Peyer's patch (tissue), 4 donors: ENCODE results near the gene RPGRIP1.

Experiments
- CTCF ChIP-seq, 6 experiments: fragments of 450-650 bp in 4 of 6; fragments of 200-600 bp in 2 of 6; sonication (generic) in 1 of 6; IDR thresholded peaks; one replicate each; pipeline ENCODE4 v1.5.1; 2017 to 2019; ENCODE audit warnings: antibody characterized with exemption in 6 of 6, mild to moderate bottlenecking in 3 of 6, moderate library complexity in 1 of 6
- POLR2A ChIP-seq, 2 donors: fragments of 450-650 bp; IDR thresholded peaks; one replicate each; pipeline ENCODE4 v1.5.1; 2017; ENCODE audit warnings: antibody characterized with exemption in 2 of 2, mild to moderate bottlenecking in 2 of 2, moderate library complexity in 2 of 2

GRCh38 chr14:21311614-21312013, 31.7 kb downstream of the RPGRIP1 start:
- TF ChIP-seq POLR2A (IDR thresholded peaks at IDR 0.05) (no peak), CTCF (IDR thresholded peaks at IDR 0.05) (no peak)
